Measurements from ENCODE around the gene UBE2H. TPM values are rescaled to one million over a fixed set of nuclear protein-coding genes. Genes with fewer than 3 reads are reported as not detected.
A peak's percentile ranks its signal among the peaks of the same experiment; 100 is the strongest.
"Not testable (repeated sequence)": the region's sequence is repeated elsewhere in the genome, so short reads cannot be mapped to it uniquely, and the experiment has no call there.

The UBE2H gene
- total RNA-seq, 6 donors from 2014 or later: 60.5 to 138 (median 65.4) TPM

DNA sequence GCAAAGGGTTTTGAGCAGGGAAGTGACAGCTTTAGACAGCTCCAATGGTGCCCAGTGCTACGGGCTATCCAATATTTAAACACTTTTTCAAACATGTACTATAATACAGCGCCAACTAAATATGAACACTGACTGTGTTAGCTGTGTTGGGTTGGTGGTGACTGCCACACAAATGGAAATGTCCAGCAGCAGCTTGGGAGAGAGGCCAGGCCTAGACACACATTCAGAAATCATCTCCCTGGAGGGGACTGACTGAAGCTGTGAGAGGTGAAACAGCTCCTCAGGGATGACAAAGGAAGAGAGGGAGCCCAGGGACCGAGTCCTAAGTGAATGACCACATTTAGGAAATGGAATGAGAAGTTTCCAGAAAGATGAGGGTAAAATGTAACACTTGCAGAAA is 115.8 kb downstream of the UBE2H start:
- H3K4me1 ChIP-seq: peaks cover 5 to 27% (median 16%) of the 10 kb centered on the region in 4 donors
- no peak overlapping the region for H3K4me3 ChIP-seq
- H3K9me3 ChIP-seq: no peaks in the 10 kb centered on the region
- TF ChIP-seq, protein P1, sequence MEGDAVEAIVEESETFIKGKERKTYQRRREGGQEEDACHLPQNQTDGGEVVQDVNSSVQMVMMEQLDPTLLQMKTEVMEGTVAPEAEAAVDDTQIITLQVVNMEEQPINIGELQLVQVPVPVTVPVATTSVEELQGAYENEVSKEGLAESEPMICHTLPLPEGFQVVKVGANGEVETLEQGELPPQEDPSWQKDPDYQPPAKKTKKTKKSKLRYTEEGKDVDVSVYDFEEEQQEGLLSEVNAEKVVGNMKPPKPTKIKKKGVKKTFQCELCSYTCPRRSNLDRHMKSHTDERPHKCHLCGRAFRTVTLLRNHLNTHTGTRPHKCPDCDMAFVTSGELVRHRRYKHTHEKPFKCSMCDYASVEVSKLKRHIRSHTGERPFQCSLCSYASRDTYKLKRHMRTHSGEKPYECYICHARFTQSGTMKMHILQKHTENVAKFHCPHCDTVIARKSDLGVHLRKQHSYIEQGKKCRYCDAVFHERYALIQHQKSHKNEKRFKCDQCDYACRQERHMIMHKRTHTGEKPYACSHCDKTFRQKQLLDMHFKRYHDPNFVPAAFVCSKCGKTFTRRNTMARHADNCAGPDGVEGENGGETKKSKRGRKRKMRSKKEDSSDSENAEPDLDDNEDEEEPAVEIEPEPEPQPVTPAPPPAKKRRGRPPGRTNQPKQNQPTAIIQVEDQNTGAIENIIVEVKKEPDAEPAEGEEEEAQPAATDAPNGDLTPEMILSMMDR (IDR thresholded peaks at IDR 0.05): no peak
- no peak for TF ChIP-seq EP300 (IDR thresholded peaks at IDR 0.05)
- no peak for TF ChIP-seq POLR2A (IDR thresholded peaks at IDR 0.05)
- no peak for TF ChIP-seq POLR2AphosphoS5 (IDR thresholded peaks at IDR 0.05)
- H3K27me3 ChIP-seq: no peaks in the 10 kb centered on the region
- DNase-seq: no peak
- H3K36me3 ChIP-seq: peaks cover 0 to 40% (median 9%) of the 10 kb centered on the region in 4 donors
- WGBS, 2 donors: 87 to 89% methylated on average over 3 of the region's 3 CpGs
- no peak overlapping the region for H3K27ac ChIP-seq
- no peak for ATAC-seq (ENCODE audit: low FRiP score in 2 of 2)

DNA sequence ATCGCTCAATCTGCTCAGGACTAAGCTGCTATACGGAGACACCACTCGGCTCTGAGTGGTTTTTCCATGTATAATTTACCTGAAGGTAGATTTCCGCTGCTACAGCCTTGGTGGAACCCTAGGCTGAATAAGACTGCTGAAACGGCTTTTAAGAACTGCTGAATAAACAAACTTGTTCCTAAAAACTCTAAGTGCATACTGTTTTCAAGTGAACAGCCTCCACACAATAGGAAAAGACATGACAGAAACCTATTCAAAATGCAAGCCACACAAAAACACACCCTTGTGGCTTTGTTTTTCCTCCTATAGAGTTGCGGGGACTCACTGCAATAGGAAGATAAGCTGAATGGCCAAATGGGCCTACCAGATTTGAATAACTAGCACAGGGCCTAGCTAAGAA is 117.2 kb downstream of the UBE2H start:
- H3K27ac ChIP-seq: peak overlapping the region in 2 of 4 donors; percentile 5 to 48
- no peak for DNase-seq
- H3K27me3 ChIP-seq: no peaks in the 10 kb centered on the region
- peaks cover 0 to 40% (median 9%) of the 10 kb centered on the region in 4 donors for H3K36me3 ChIP-seq
- H3K9me3 ChIP-seq: no peaks in the 10 kb centered on the region
- TF ChIP-seq, protein P1 (IDR thresholded peaks at IDR 0.05): no peak
- no peak for TF ChIP-seq POLR2AphosphoS5 (IDR thresholded peaks at IDR 0.05)
- TF ChIP-seq EP300 (IDR thresholded peaks at IDR 0.05): no peak
- TF ChIP-seq POLR2A (IDR thresholded peaks at IDR 0.05): no peak
- 80 to 81% methylated on average over 6 of the region's 6 CpGs for WGBS, 2 donors
- peaks cover 4 to 25% (median 20%) of the 10 kb centered on the region in 4 donors for H3K4me1 ChIP-seq
- H3K4me3 ChIP-seq: no peak overlapping the region
- ATAC-seq (ENCODE audit: low FRiP score in 2 of 2): no peak

DNA sequence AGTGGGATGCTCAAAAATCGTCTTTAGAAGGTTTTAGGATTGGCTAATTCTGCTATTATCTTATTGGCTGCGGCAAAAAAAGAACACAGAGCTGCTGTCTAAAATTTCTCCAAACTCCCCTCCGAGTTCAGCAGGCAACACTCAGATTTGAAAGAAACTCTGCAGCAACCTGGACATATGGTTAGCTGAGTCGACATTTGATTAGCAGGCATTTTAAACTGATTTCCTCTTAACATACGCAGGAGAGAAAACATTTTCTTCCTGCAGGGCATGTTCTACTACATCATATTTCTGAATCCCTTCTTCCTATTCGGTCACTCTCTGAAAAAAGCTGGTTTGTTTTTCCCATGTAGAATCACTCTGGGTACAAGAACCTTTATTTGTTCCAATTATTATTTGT is 119.4 kb downstream of the UBE2H start:
- ATAC-seq (ENCODE audit: low FRiP score in 2 of 2); H3K4me3 ChIP-seq; H3K27ac ChIP-seq; H3K9me3 ChIP-seq; H3K27me3 ChIP-seq; DNase-seq: not testable (repeated sequence)
- WGBS, 2 donors: 85 to 93% methylated on average over 6 of the region's 6 CpGs
- Histone ChIP-seq H3K4me1 (peaks cover 14 to 38% (median 27%) of the 10 kb centered on the region in 4 donors), H3K36me3 (peaks cover 0 to 34% (median 8%) of the 10 kb centered on the region in 4 donors)

DNA sequence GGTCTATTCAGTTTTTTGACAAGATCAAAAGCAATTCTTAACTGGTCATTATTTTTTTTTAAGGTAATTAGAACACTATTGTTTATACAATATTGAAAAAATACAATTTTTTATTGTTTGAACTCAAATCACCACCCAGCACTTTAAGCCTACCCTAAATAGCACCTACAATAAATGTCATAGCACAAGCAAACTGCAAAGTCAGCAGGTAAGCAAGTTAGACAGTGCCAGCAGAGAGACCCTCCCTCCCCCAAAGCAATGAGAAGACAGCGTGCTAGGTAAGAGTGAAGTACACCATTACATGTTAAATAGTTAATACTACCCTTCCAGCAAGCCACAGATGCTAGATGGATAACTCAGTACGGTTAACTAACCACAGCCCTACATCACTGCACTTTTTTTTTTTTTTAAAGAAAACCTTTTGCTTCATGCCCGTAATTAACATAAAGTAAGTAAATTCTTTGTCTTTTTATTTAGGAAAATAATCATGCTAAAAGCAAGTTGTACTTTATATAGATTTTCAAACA is 120.0 kb downstream of the UBE2H start:
- TF ChIP-seq POLR2A (IDR thresholded peaks at IDR 0.05): no peak
- peaks cover 14 to 38% (median 27%) of the 10 kb centered on the region in 4 donors for H3K4me1 ChIP-seq
- ATAC-seq (ENCODE audit: low FRiP score in 2 of 2): no peak
- no peak for DNase-seq
- H3K27me3 ChIP-seq: no peaks in the 10 kb centered on the region
- H3K36me3 ChIP-seq: peaks cover 0 to 29% (median 6%) of the 10 kb centered on the region in 4 donors
- WGBS, 2 donors: 94% methylated on average over 3 of the region's 3 CpGs
- H3K4me3 ChIP-seq: no peak overlapping the region
- no peaks in the 10 kb centered on the region for H3K9me3 ChIP-seq
- H3K27ac ChIP-seq: no peak overlapping the region

DNA sequence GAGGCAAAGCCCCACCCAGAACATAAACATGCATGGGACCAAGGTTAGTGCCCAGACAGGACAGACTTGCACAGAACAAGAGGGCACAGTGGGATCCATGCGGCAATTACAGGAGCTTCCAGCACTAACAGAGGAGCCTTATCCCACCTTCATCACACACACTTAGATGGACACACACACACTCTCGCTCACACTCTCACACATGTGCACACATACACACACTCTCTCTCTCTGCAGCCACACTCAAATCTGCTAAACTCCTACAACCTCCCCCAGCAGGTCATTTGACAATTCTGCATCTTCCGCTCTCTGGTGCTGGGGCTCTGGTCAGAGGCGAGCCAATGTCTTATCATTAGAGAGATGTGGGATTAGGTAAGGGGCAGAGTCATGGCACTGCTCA is 120.5 kb downstream of the UBE2H start:
- ATAC-seq (ENCODE audit: low FRiP score in 2 of 2): no peak
- no peak for DNase-seq
- H3K4me3 ChIP-seq: no peak overlapping the region
- peak overlapping the region in 2 of 4 donors; percentile 66 to 71 for H3K27ac ChIP-seq
- peaks cover 0 to 29% (median 6%) of the 10 kb centered on the region in 4 donors for H3K36me3 ChIP-seq
- 96% methylated on average over 4 of the region's 4 CpGs for WGBS, 2 donors
- H3K27me3 ChIP-seq: no peaks in the 10 kb centered on the region
- H3K9me3 ChIP-seq: no peaks in the 10 kb centered on the region
- TF ChIP-seq, protein P1 (IDR thresholded peaks at IDR 0.05): no peak
- TF ChIP-seq POLR2AphosphoS5 (IDR thresholded peaks at IDR 0.05): no peak
- TF ChIP-seq POLR2A (IDR thresholded peaks at IDR 0.05): no peak
- no peak for TF ChIP-seq EP300 (IDR thresholded peaks at IDR 0.05)
- H3K4me1 ChIP-seq: peaks cover 14 to 38% (median 27%) of the 10 kb centered on the region in 4 donors

Measured in upper lobe of left lung (tissue), 6 donors.